Type B pancreatic cell (in vitro differentiated cells): Measurements from ENCODE around the gene BTBD17. TPM values are rescaled to one million over a fixed set of nuclear protein-coding genes. Genes with fewer than 3 reads are reported as not detected.
"Not testable (repeated sequence)": the region's sequence is repeated elsewhere in the genome, so short reads cannot be mapped to it uniquely, and the experiment has no call there.

Experiments
- DNase-seq: peaks from one replicate; pipeline ENCODE4 v3.0.0; 2021; ENCODE audit warnings: mixed read lengths; ENCODE audit not compliant: unreplicated experiment; ENCODE audit errors: extremely low spot score
- H3K27ac Mint-ChIP-seq: 2 replicates; pipeline ENCODE4 v1.8.0; 2021; ENCODE audit warnings: mild to moderate bottlenecking, mixed read lengths
- H3K27me3 Mint-ChIP-seq: 2 replicates; pipeline ENCODE4 v1.8.0; 2021; ENCODE audit warnings: mixed read lengths
- H3K36me3 Mint-ChIP-seq: 2 replicates; pipeline ENCODE4 v1.8.0; 2021; ENCODE audit warnings: mixed read lengths
- H3K4me1 Mint-ChIP-seq: one replicate; pipeline ENCODE4 v1.8.0; 2021; ENCODE audit warnings: mixed read lengths; ENCODE audit not compliant: unreplicated experiment
- H3K4me3 Mint-ChIP-seq: 2 replicates; pipeline ENCODE4 v1.8.0; 2021; ENCODE audit warnings: mild to moderate bottlenecking, mixed read lengths
- H3K9me3 Mint-ChIP-seq: 2 replicates; pipeline ENCODE4 v1.8.0; 2021; ENCODE audit warnings: mixed read lengths
- CTCF ChIP-seq: fragments of 200-600 bp; sonication (generic); conservative IDR thresholded peaks from 2 replicates; pipeline ENCODE4 v1.5.0; 2021; ENCODE audit warnings: antibody characterized with exemption, mild to moderate bottlenecking
- long read RNA-seq: library from polyadenylated mRNA; unstranded; transcript quantifications from one replicate; pipeline ENCODE4 v2.0.0, GENCODE V29; 2020
- total RNA-seq: library from RNA; stranded (reverse); gene quantifications from 2 replicates; pipeline ENCODE4 v1.2.1, GENCODE V29; 2021; ENCODE audit warnings: low replicate concordance

BTBD17 gene
- total RNA-seq = 5.2 and 5.7 TPM in 2 replicates
- long read RNA-seq, partial matches to known transcripts = 0 of 1 reads
- long read RNA-seq, other reads (novel, unspliced or antisense) = 1 of 1 reads

- no peaks in the 10 kb centered on the region for H3K9me3 Mint-ChIP-seq
Measured at GRCh38 chr17:74361230-74362068, at the start of gene BTBD17. TSS of gene BTBD17 (minus strand) at chr17:74361868. CDS start at chr17:74361819, 49 bp downstream.

GRCh38 chr17:74410001-74410443 is 48.4 kb upstream of the BTBD17 start:
- H3K36me3 Mint-ChIP-seq = no peaks in the 10 kb centered on the region
- H3K27me3 Mint-ChIP-seq = no peaks in the 10 kb centered on the region
- H3K4me3 Mint-ChIP-seq = no peak overlapping the region
- no peaks in the 10 kb centered on the region for H3K9me3 Mint-ChIP-seq
- no peaks in the 10 kb centered on the region for H3K4me1 Mint-ChIP-seq
- no peak for TF ChIP-seq CTCF
- no peak for DNase-seq
- peak overlapping the region; percentile 8 for H3K27ac Mint-ChIP-seq

More at GRCh38 chr17:74361230-74362068, at the start of gene BTBD17:
- Mint-ChIP-seq H3K27ac (peak within 1 kb of the TSS; percentile 56), H3K4me3 (peak within 1 kb of the TSS; percentile 68), H3K4me1 (peaks cover 7% of the 10 kb centered on the region), H3K36me3 (no peaks in the 10 kb centered on the region), H3K27me3 (peaks cover 29% of the 10 kb centered on the region)
- TF ChIP-seq CTCF = peak; percentile 87
- DNase-seq = no peak

GRCh38 chr17:74408815-74409214 is 47.1 kb upstream of the BTBD17 start:
- H3K27ac Mint-ChIP-seq = no peak overlapping the region
- H3K36me3 Mint-ChIP-seq = no peaks in the 10 kb centered on the region
- H3K4me3 Mint-ChIP-seq = no peak overlapping the region
- no peaks in the 10 kb centered on the region for H3K9me3 Mint-ChIP-seq
- TF ChIP-seq CTCF = no peak
- peaks cover 3% of the 10 kb centered on the region for H3K27me3 Mint-ChIP-seq
- DNase-seq = no peak
- peaks cover 7% of the 10 kb centered on the region for H3K4me1 Mint-ChIP-seq

- Mint-ChIP-seq H3K4me3 (no peak overlapping the region), H3K27ac (no peak overlapping the region), H3K27me3 (peaks cover 3% of the 10 kb centered on the region), H3K9me3 (no peaks in the 10 kb centered on the region), H3K36me3 (no peaks in the 10 kb centered on the region), H3K4me1 (peaks cover 13% of the 10 kb centered on the region)
- no peak for DNase-seq
- no peak for TF ChIP-seq CTCF
Measured at GRCh38 chr17:74408262-74408661, 46.6 kb upstream of the BTBD17 start.

GRCh38 chr17:74407384-74407783 is 45.7 kb upstream of the BTBD17 start:
- H3K4me1 Mint-ChIP-seq = peaks cover 13% of the 10 kb centered on the region
- H3K27me3 Mint-ChIP-seq = peaks cover 3% of the 10 kb centered on the region
- H3K9me3 Mint-ChIP-seq = no peaks in the 10 kb centered on the region
- H3K36me3 Mint-ChIP-seq = no peaks in the 10 kb centered on the region
- no peak for TF ChIP-seq CTCF
- DNase-seq = no peak
- H3K4me3 Mint-ChIP-seq = no peak overlapping the region
- H3K27ac Mint-ChIP-seq = no peak overlapping the region

GRCh38 chr17:74405311-74405710 is 43.6 kb upstream of the BTBD17 start:
- H3K9me3 Mint-ChIP-seq, DNase-seq, H3K4me3 Mint-ChIP-seq, H3K27me3 Mint-ChIP-seq, H3K27ac Mint-ChIP-seq, H3K36me3 Mint-ChIP-seq: not testable (repeated sequence)
- H3K4me1 Mint-ChIP-seq = peaks cover 13% of the 10 kb centered on the region
